ENCODE results near the gene FAM177B.
"Not testable (repeated sequence)": the region's sequence is repeated elsewhere in the genome, so short reads cannot be mapped to it uniquely, and the experiment has no call there.

The FAM177B gene

GRCh38 chr1:222739929-222740328 lies 2.9 kb downstream of the FAM177B start:
- DNase-seq, result no peak

GRCh38 chr1:222741630-222742457 lies 4.8 kb downstream of the FAM177B start:
- DNase-seq, result not testable (repeated sequence)

GRCh38 chr1:222749927-222750326 lies 12.9 kb downstream of the FAM177B start:
- no peak for DNase-seq

GRCh38 chr1:222750651-222751050 lies 13.6 kb downstream of the FAM177B start:
- DNase-seq, result no peak

- no peak for DNase-seq
These were observed 14.3 kb downstream of the FAM177B start for GRCh38 chr1:222751255-222751654.

- no peak for DNase-seq
These were observed 17.6 kb downstream of the FAM177B start for GRCh38 chr1:222754366-222755139.

- no peak for DNase-seq
These were observed 20.8 kb downstream of the FAM177B start for GRCh38 chr1:222757646-222758268.

- DNase-seq, result no peak
These were observed 22.5 kb downstream of the FAM177B start for GRCh38 chr1:222759451-222760035.

GRCh38 chr1:222761083-222761482 lies 24.1 kb downstream of the FAM177B start:
- DNase-seq, result no peak

- DNase-seq, result not testable (repeated sequence)
These were observed 25.2 kb downstream of the FAM177B start for GRCh38 chr1:222762178-222762577.

GRCh38 chr1:222767152-222767571 lies 30.2 kb downstream of the FAM177B start:
- no peak for DNase-seq

GRCh38 chr1:222768592-222768991 lies 31.6 kb downstream of the FAM177B start:
- no peak for DNase-seq

GRCh38 chr1:222769181-222769580 lies 32.2 kb downstream of the FAM177B start:
- DNase-seq, result no peak

GRCh38 chr1:222769971-222770620 lies 33.1 kb downstream of the FAM177B start:
- DNase-seq, result no peak

- no peak for DNase-seq
These were observed 36.0 kb downstream of the FAM177B start for GRCh38 chr1:222772996-222773379.

- DNase-seq, result no peak
These were observed 40.5 kb downstream of the FAM177B start for GRCh38 chr1:222777463-222777862.

- no peak for DNase-seq
These were observed 41.0 kb downstream of the FAM177B start for GRCh38 chr1:222777977-222778376.

GRCh38 chr1:222781251-222781650 lies 44.2 kb downstream of the FAM177B start:
- no peak for DNase-seq

GRCh38 chr1:222783051-222783450 lies 46.0 kb downstream of the FAM177B start:
- DNase-seq, result no peak

GRCh38 chr1:222784371-222784770 lies 47.4 kb downstream of the FAM177B start:
- DNase-seq, result no peak

GRCh38 chr1:222784916-222785315 lies 47.9 kb downstream of the FAM177B start:
- no peak for DNase-seq

GRCh38 chr1:222785529-222785928 lies 48.5 kb downstream of the FAM177B start:
- DNase-seq, result no peak
